ENCODE results near the gene LMNTD1.

DNA sequence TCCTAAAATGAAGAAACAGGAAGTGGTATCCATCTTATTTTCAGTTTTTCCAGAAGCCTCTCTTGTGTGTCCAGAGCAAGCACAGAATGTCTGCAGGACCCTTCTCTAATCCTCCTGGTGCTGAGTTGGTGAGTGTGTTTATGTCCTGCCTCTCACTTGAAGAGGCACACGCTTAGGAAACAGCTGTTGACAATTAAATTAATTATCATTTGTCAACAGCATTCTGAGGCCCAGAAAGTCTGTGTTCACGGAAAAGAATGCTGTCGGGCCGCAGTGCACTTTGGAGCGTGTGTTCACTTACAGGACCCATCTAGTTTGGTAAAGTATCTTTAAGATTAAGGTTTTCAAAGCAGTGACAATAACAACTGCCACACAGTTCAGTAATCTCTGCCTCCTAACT is 70.5 kb downstream of the LMNTD1 start:
- TF ChIP-seq CTCF (IDR thresholded peaks at IDR 0.05) (no peak), POLR2A (IDR thresholded peaks at IDR 0.05) (no peak)

All from stomach (tissue), 4 donors.